Stomach (tissue), 9 donors: ENCODE data around the gene GASK1B. TPM values are rescaled to one million over a fixed set of nuclear protein-coding genes. Genes with fewer than 3 reads are reported as not detected.

Experiments used
- DNase-seq, 2 donors: peaks; one replicate each; pipeline versions ENCODE4 v3.0.0 to v3.0.0-alpha.2; 2013 to 2019
- H3K27ac ChIP-seq, 5 donors: fragments of 200-600 bp in 4 of 5; sonication (generic) in 4 of 5; one replicate each; pipeline ENCODE4 v1.5.1; 2013 to 2019; ENCODE audit warnings: mild to moderate bottlenecking in 1 of 5, moderate library complexity in 1 of 5
- H3K27me3 ChIP-seq, 3 donors: fragments of 200-600 bp; sonication (generic); one replicate each; pipeline ENCODE4 v1.5.1; 2017 to 2019; ENCODE audit warnings: mixed run types in 1 of 3
- H3K36me3 ChIP-seq, 4 donors: fragments of 200-600 bp; sonication (generic); 1 replicate in 3 of 4; 2 replicates in 1 of 4; pipeline ENCODE4 v1.5.1; 2016 to 2019
- H3K4me1 ChIP-seq, 4 donors: fragments of 200-600 bp; sonication (generic); one replicate each; pipeline ENCODE4 v1.5.1; 2016 to 2019
- H3K4me3 ChIP-seq, 4 donors: fragments of 200-600 bp; sonication (generic) in 3 of 4; one replicate each; pipeline ENCODE4 v1.5.1; 2016 to 2019; ENCODE audit warnings: mild to moderate bottlenecking in 1 of 4
- H3K9me3 ChIP-seq, 4 donors: fragments of 200-600 bp; sonication (generic); one replicate each; pipeline ENCODE4 v1.5.1; 2016 to 2019
- CTCF ChIP-seq, 7 experiments: fragments of 450-650 bp in 4 of 7; fragments of 200-600 bp in 3 of 7; sonication (generic) in 3 of 7; IDR thresholded peaks; one replicate each; pipeline ENCODE4 v1.5.1; 2016 to 2019; ENCODE audit warnings: antibody characterized with exemption in 7 of 7, control low read depth in 2 of 7, mild to moderate bottlenecking in 1 of 7
- EP300 ChIP-seq: sonication (generic); formaldehyde crosslinking; IDR thresholded peaks from one replicate; pipeline ENCODE4 v1.6.1; 2017; ENCODE audit warnings: antibody characterized with exemption
- POLR2A ChIP-seq, 4 donors: fragments of 450-650 bp; IDR thresholded peaks; one replicate each; pipeline ENCODE4 v1.6.1; 2016; ENCODE audit warnings: antibody characterized with exemption in 4 of 4, control low read depth in 2 of 4, mild to moderate bottlenecking in 1 of 4, moderate library complexity in 1 of 4
- POLR2AphosphoS5 ChIP-seq, 3 donors: sonication (generic); formaldehyde crosslinking; IDR thresholded peaks; one replicate each; pipeline ENCODE4 v1.6.1; 2016; ENCODE audit warnings: antibody characterized with exemption in 3 of 3
- WGBS, 5 donors: extraction: QIAGEN DNeasy Blood & Tissue Kit in 3 of 5; methylation state at CpG; one replicate each; pipeline versions ENCODE4 v1.1.5 to v1.1.7; 2013 to 2018; 5-methylcytosine and 5-hydroxymethylcytosine counted together
- intact Hi-C: fragments of 100-400 bp; cut with DNase I; formaldehyde crosslinking; loops from one replicate; pipeline ENCODE4 v1.15.1; 2023; ENCODE audit warnings: low total_unique reads
- polyA plus RNA-seq, 3 donors: library from polyadenylated mRNA; stranded (reverse); fragments of 200-250 nt; gene quantifications; one replicate each; pipeline ENCODE4 v1.2.3, GENCODE V29; 2013
- total RNA-seq, 5 donors: library from RNA; depleted of rRNA; stranded (reverse); fragments of >200 nt; gene quantifications; one replicate each; pipeline versions ENCODE4 v1.1.0 to v1.2.3, GENCODE V29; 2014 to 2016
- donor health status: healthy with polysubstance abuse.
- donor health status: Bipolar disorder and iron deficiency.
- donor health status: healthy.

The GASK1B gene
- total and polyA plus RNA-seq, 8 donors, result 2.4 to 128 (median 15.8) TPM

GRCh38 chr4:158169931-158170690 is 2.7 kb downstream of the GASK1B start:
- peak overlapping the region; percentile 46 to 53 (median 50) for H3K4me3 ChIP-seq

GRCh38 chr4:158169506-158169905 is 3.3 kb downstream of the GASK1B start:
- Histone ChIP-seq H3K4me1 (peaks cover 5 to 55% (median 27%) of the 10 kb centered on the region in 4 donors), H3K36me3 (no peaks in the 10 kb centered on the region), H3K4me3 (peak overlapping the region; percentile 46 to 53 (median 50)), H3K27me3 (no peaks in the 10 kb centered on the region), H3K27ac (peak overlapping the region in 4 of 5 donors; percentile 72 to 84 (median 78)), H3K9me3 (no peaks in the 10 kb centered on the region)
- TF ChIP-seq POLR2A (IDR thresholded peaks at IDR 0.05) (no peak), EP300 (no peak), POLR2AphosphoS5 (IDR thresholded peaks at IDR 0.05) (no peak), CTCF (IDR thresholded peaks at IDR 0.05) (no peak)
- WGBS, 5 donors, result 52 to 65% (median 62%) methylated on average over 3 of the region's 3 CpGs
- intact Hi-C loops, result no loop called here
- DNase-seq, result no peak

More at GRCh38 chr4:158169931-158170690, 2.7 kb downstream of the GASK1B start:
- intact Hi-C loops, result no loop called here
- peak in 1 of 2 donors; percentile 75 for DNase-seq
- H3K36me3 ChIP-seq, result no peaks in the 10 kb centered on the region
- no peak for TF ChIP-seq POLR2AphosphoS5 (IDR thresholded peaks at IDR 0.05)
- no peak for TF ChIP-seq CTCF (IDR thresholded peaks at IDR 0.05)
- no peak for TF ChIP-seq POLR2A (IDR thresholded peaks at IDR 0.05)
- TF ChIP-seq EP300, result no peak
- no peaks in the 10 kb centered on the region for H3K27me3 ChIP-seq
- H3K9me3 ChIP-seq, result no peaks in the 10 kb centered on the region
- H3K4me1 ChIP-seq, result peaks cover 5 to 56% (median 27%) of the 10 kb centered on the region in 4 donors
- 39 to 63% (median 58%) methylated on average over 12 to 18 of the region's 18 CpGs for WGBS, 5 donors
- H3K27ac ChIP-seq, result peak overlapping the region; percentile 48 to 84 (median 78)

GRCh38 chr4:158168606-158169005 is 4.2 kb downstream of the GASK1B start:
- Histone ChIP-seq H3K27me3 (no peaks in the 10 kb centered on the region), H3K9me3 (no peaks in the 10 kb centered on the region), H3K36me3 (no peaks in the 10 kb centered on the region), H3K4me1 (peaks cover 5 to 55% (median 27%) of the 10 kb centered on the region in 4 donors), H3K4me3 (peak overlapping the region; percentile 46 to 53 (median 50)), H3K27ac (peak overlapping the region in 4 of 5 donors; percentile 72 to 84 (median 78))
- DNase-seq, result no peak
- intact Hi-C loops, result no loop called here
- 82 to 88% (median 86%) methylated on average over 5 of the region's 5 CpGs for WGBS, 5 donors
- no peak for TF ChIP-seq CTCF (IDR thresholded peaks at IDR 0.05)
- no peak for TF ChIP-seq POLR2A (IDR thresholded peaks at IDR 0.05)
- TF ChIP-seq EP300, result no peak
- no peak for TF ChIP-seq POLR2AphosphoS5 (IDR thresholded peaks at IDR 0.05)

GRCh38 chr4:158166701-158167100 is 6.1 kb downstream of the GASK1B start:
- WGBS, 5 donors, result 27 to 55% (median 53%) methylated on average over 2 of the region's 2 CpGs
- intact Hi-C loops, result no loop called here
- Histone ChIP-seq H3K36me3 (no peaks in the 10 kb centered on the region), H3K4me3 (peak overlapping the region in 3 of 4 donors; percentile 5 to 51 (median 11)), H3K9me3 (no peaks in the 10 kb centered on the region), H3K27ac (peak overlapping the region in 2 of 5 donors; percentile 78 to 84), H3K4me1 (peaks cover 0 to 60% (median 18%) of the 10 kb centered on the region in 4 donors), H3K27me3 (no peaks in the 10 kb centered on the region)
- TF ChIP-seq EP300, result no peak
- no peak for TF ChIP-seq CTCF (IDR thresholded peaks at IDR 0.05)
- no peak for TF ChIP-seq POLR2AphosphoS5 (IDR thresholded peaks at IDR 0.05)
- TF ChIP-seq POLR2A (IDR thresholded peaks at IDR 0.05), result no peak
- no peak for DNase-seq
